GM12878 (cell line): ENCODE results near the gene WEE2. TPM values are rescaled to one million over a fixed set of nuclear protein-coding genes. Genes with fewer than 3 reads are reported as not detected.
A peak's percentile ranks its signal among the peaks of the same experiment; 100 is the strongest.

Experiments
- ATAC-seq: fragments of 200-7000 bp; cut with Tn5 transposase; 3 replicates; pipeline ENCODE4 v1.9.1; 2020; ENCODE audit warnings: mild to moderate bottlenecking, moderate library complexity
- BruUV-seq: library from RNA; stranded (reverse); fragments of 400-500 nt; replicated peaks from 2 replicates; lab custom pipeline; 2021; lab: Mats Ljungman, UMichigan
- CTCF ChIA-PET: fragments of 300-600 bp; sonication (Branson Sonifier 250); formaldehyde crosslinking; extraction: SDS; loops from one replicate; lab custom pipeline; 2021; ENCODE audit warnings: inconsistent platforms; lab: Yijun Ruan, JAX
- POLR2A ChIA-PET: fragments of 350-600 bp; formaldehyde crosslinking; extraction: SDS; loops from one replicate; lab custom pipeline; 2021; ENCODE audit warnings: inconsistent platforms; lab: Charles Lee
- RAD21 ChIA-PET: fragments of 300-600 bp; sonication (Branson Sonifier 250); formaldehyde crosslinking; loops from one replicate; lab custom pipeline; 2023; ENCODE audit warnings: antibody characterized with exemption; ENCODE audit not compliant: unreplicated experiment; lab: Charles Lee
- SMC1A ChIA-PET: fragments of 300-600 bp; sonication (Branson Sonifier 250); formaldehyde crosslinking; loops from one replicate; lab custom pipeline; 2023; ENCODE audit not compliant: unreplicated experiment, uncharacterized antibody; lab: Charles Lee
- DNase-seq: peaks from one replicate; pipeline ENCODE4 v3.0.0-alpha.2; 2011; ENCODE audit warnings: low read depth, low spot score
- FAIRE-seq: peaks from 3 replicates; lab custom pipeline; 2011; peaks lifted over from hg19 to GRCh38; lab: Jason Lieb, UNC
- H2AFZ ChIP-seq: 2 replicates; pipeline ENCODE4 v1.6.0; 2011; ENCODE audit warnings: low read depth, low read length, control low read depth; ENCODE audit not compliant: control insufficient read depth
- H3K27ac ChIP-seq: 2 replicates; pipeline ENCODE4 v1.5.1; 2011; ENCODE audit warnings: control low read depth; ENCODE audit not compliant: control insufficient read depth, insufficient read depth
- H3K27me3 ChIP-seq, 2 experiments: replicated peaks in 1 of 2; 2 replicates each; pipeline versions ENCODE4 v1.6.0 to v1.6.1; 2011; ENCODE audit warnings: low read length in 1 of 2; ENCODE audit not compliant: control insufficient read depth in 2 of 2, insufficient read depth in 2 of 2
- H3K36me3 ChIP-seq, 2 experiments: 2 replicates each; pipeline ENCODE4 v1.5.1; 2011; ENCODE audit warnings: low read length in 1 of 2; ENCODE audit not compliant: control insufficient read depth in 2 of 2, insufficient read depth in 2 of 2
- H3K4me1 ChIP-seq: 2 replicates; pipeline ENCODE4 v1.6.1; 2011; ENCODE audit warnings: mild to moderate bottlenecking, low read length, moderate library complexity, mixed read lengths; ENCODE audit not compliant: control insufficient read depth, insufficient read depth
- H3K4me2 ChIP-seq: 2 replicates; pipeline ENCODE4 v1.6.0; 2011; ENCODE audit warnings: control low read depth; ENCODE audit not compliant: control insufficient read depth, insufficient read depth
- H3K4me3 ChIP-seq: fragments of 200-600 bp; sonication (generic); 2 replicates; pipeline ENCODE4 v1.5.1; 2016
- H3K79me2 ChIP-seq: 2 replicates; pipeline ENCODE4 v1.6.0; 2011; ENCODE audit warnings: low read length; ENCODE audit not compliant: control insufficient read depth, insufficient read depth
- H3K9ac ChIP-seq: 2 replicates; pipeline ENCODE4 v1.8.0; 2011; ENCODE audit warnings: low read length, control low read depth, mixed read lengths; ENCODE audit not compliant: control insufficient read depth, insufficient read depth
- H3K9me3 ChIP-seq: replicated peaks from 3 replicates; pipeline ENCODE4 v1.5.1; 2011; ENCODE audit warnings: mild to moderate bottlenecking, low read length; ENCODE audit not compliant: control insufficient read depth, insufficient read depth
- H4K20me1 ChIP-seq: 2 replicates; pipeline ENCODE4 v1.6.0; 2011; ENCODE audit not compliant: control insufficient read depth, insufficient read depth
- ATF7 ChIP-seq: fragments of 450-650 bp; IDR thresholded peaks from 2 replicates; pipeline ENCODE4 v1.6.1; 2016; ENCODE audit warnings: low read depth, mild to moderate bottlenecking
- BACH1 ChIP-seq: fragments of 450-650 bp; IDR thresholded peaks from 2 replicates; pipeline ENCODE4 v1.6.1; 2017; ENCODE audit warnings: mild to moderate bottlenecking, borderline replicate concordance
- BRCA1 ChIP-seq: IDR thresholded peaks from 2 replicates; pipeline ENCODE4 v1.6.1; 2011; ENCODE audit warnings: low read depth, low read length, improper control_type of control experiment
- CEBPB ChIP-seq, 2 experiments: fragments of 150-350 bp in 1 of 2; IDR thresholded peaks; 2 replicates each; pipeline ENCODE4 v1.6.1; 2012 to 2014; ENCODE audit warnings: low read depth in 2 of 2, low read length in 2 of 2, borderline replicate concordance in 1 of 2, inconsistent platforms in 1 of 2
- CHD1 ChIP-seq: IDR thresholded peaks from 2 replicates; pipeline ENCODE4 v1.6.1; 2012; ENCODE audit warnings: low read depth, low read length, improper control_type of control experiment
- CREM ChIP-seq: IDR thresholded peaks from 2 replicates; pipeline ENCODE4 v1.6.1; 2014; ENCODE audit warnings: antibody characterized with exemption, low read depth
- DPF2 ChIP-seq: fragments of 450-650 bp; IDR thresholded peaks from 2 replicates; pipeline ENCODE4 v1.6.1; 2017; ENCODE audit warnings: mild to moderate bottlenecking
- FOXM1 ChIP-seq: IDR thresholded peaks from 2 replicates; pipeline ENCODE4 v1.6.1; 2012; ENCODE audit warnings: low read depth, mild to moderate bottlenecking, inconsistent platforms, low read length, moderate library complexity
- KDM1A ChIP-seq: fragments of 200-600 bp; sonication (generic); IDR thresholded peaks from 2 replicates; pipeline ENCODE4 v1.6.1; 2016; ENCODE audit warnings: borderline replicate concordance
- PAX5 ChIP-seq: IDR thresholded peaks from 2 replicates; pipeline ENCODE4 v1.6.1; 2011; ENCODE audit warnings: low read depth, low read length, borderline replicate concordance
- PAX8 ChIP-seq: fragments of 450-650 bp; IDR thresholded peaks from 2 replicates; pipeline ENCODE4 v1.6.1; 2017; ENCODE audit warnings: mild to moderate bottlenecking, moderate library complexity
- POLR2AphosphoS5 ChIP-seq: IDR thresholded peaks from 2 replicates; pipeline ENCODE4 v1.6.1; 2011; ENCODE audit warnings: mild to moderate bottlenecking, low read length, inconsistent platforms
- RCOR1 ChIP-seq: conservative IDR thresholded peaks from 2 replicates; pipeline ENCODE4 v1.6.1; 2012; ENCODE audit warnings: low read depth, low read length, improper control_type of control experiment
- WGBS: methylation state at CpG from one replicate; pipeline ENCODE4 v1.1.6; 2016; ENCODE audit warnings: low lambda C conversion rate; ENCODE audit not compliant: insufficient replicate concordance, insufficient coverage; ENCODE audit errors: missing lambda C conversion rate; 5-methylcytosine and 5-hydroxymethylcytosine counted together
- in situ Hi-C: fragments of 300-500 bp; cut with MboI; formaldehyde crosslinking; loops from 9 replicates; pipeline ENCODE4 v1.14.3; 2018; ENCODE audit warnings: mixed read lengths
- intact Hi-C: fragments of 100-400 bp; cut with micrococcal nuclease; formaldehyde crosslinking; loops from one replicate; pipeline ENCODE4 v1.14.2; 2022; ENCODE audit not compliant: unreplicated experiment
- polyA plus RNA-seq, 11 experiments: library from polyadenylated mRNA; depleted of rRNA in 4 of 11; unstranded in 6 of 11; stranded (reverse) in 5 of 11; fragments of >200 nt; fragmentation: Nextera tagmentation in 4 of 11; fragmentation: Illumina TruSeq in 1 of 11; extraction: Ambion mirVana in 4 of 11; extraction: Trizol in 1 of 11; gene quantifications; 1 replicate in 1 of 11; 2 replicates in 10 of 11; pipeline versions ENCODE4 v1.2.1 to v1.2.3, GENCODE V29; 2011 to 2016; ENCODE audit warnings: inconsistent platforms in 2 of 11, missing spikeins in 2 of 11, low read depth in 1 of 11
- total RNA-seq, 4 experiments: library from RNA; depleted of rRNA in 3 of 4; stranded (reverse); fragments of >200 nt in 3 of 4; fragmentation: Illumina TruSeq in 1 of 4; extraction: Trizol in 1 of 4; gene quantifications; 2 replicates each; pipeline versions ENCODE4 v1.2.1 to v1.2.3, GENCODE V29; 2013 to 2021
- TF ChIP-seq, protein P1 (sequence below): fragments of 450-650 bp; IDR thresholded peaks from 2 replicates; pipeline ENCODE4 v1.6.1; 2014; ENCODE audit warnings: mild to moderate bottlenecking
- TF ChIP-seq, protein P2 (sequence below): IDR thresholded peaks from 2 replicates; pipeline ENCODE4 v1.6.1; 2012; ENCODE audit warnings: improper control_type of control experiment, low read depth, low read length; ENCODE audit not compliant: insufficient replicate concordance
- TF ChIP-seq, protein P3 (sequence below), 3 experiments: IDR thresholded peaks in 2 of 3; conservative IDR thresholded peaks in 1 of 3; 2 replicates each; pipeline ENCODE4 v1.5.1; 2011; ENCODE audit warnings: low read depth in 3 of 3, low read length in 3 of 3, mild to moderate bottlenecking in 3 of 3, control low read depth in 2 of 3, moderate library complexity in 2 of 3, inconsistent platforms in 1 of 3, mixed read lengths in 1 of 3; ENCODE audit not compliant: control insufficient read depth in 2 of 3, insufficient read depth in 1 of 3; ENCODE audit errors: extremely low read depth in 1 of 3

Gene WEE2
- total and polyA plus RNA-seq, 10 of the 15 experiments (the other 5 are each of a cell fraction or from before 2014, with no cell fraction given): 0.02 to 0.03 (median 0.03) TPM; not detected in 7

- ChIA-PET RAD21 (interaction anchor here (1.0 to 2.3 kb wide), 4 partner anchors 37 to 84 kb away, joined by 3 to 33 read pairs (median 4); partner anchors contain the start of gene DENND11), SMC1A (interaction anchor here (1.0 to 3.5 kb wide), 6 partner anchors 11 to 151 kb away, joined by 3 to 35 read pairs (median 6); no protein-coding TSS in a partner anchor), POLR2A (interaction anchor here (1.3 to 1.7 kb wide), 3 partner anchors 38 to 88 kb away, joined by 4 to 8 read pairs (median 5); no protein-coding TSS in a partner anchor), CTCF (interaction anchor here (1.0 to 5.7 kb wide), 17 partner anchors 12 to 724 kb away, joined by 3 to 121 read pairs (median 6); partner anchors contain the start of genes AGK, DENND11, MRPS33 and WEE2)
- ATAC-seq (peak; percentile 77), DNase-seq (no peak), FAIRE-seq (peak; percentile 41)
- intact Hi-C loops: loop anchor here (1.0 to 5.0 kb wide), 4 partner anchors 38 to 724 kb away; partner anchors contain the start of genes AGK and MRPS33
- Histone ChIP-seq H3K9me3 (no peaks in the 10 kb centered on the region), H2AFZ (peak overlapping the region; percentile 96), H3K4me2 (peak overlapping the region; percentile 62), H3K27me3 (no peaks in the 10 kb centered on the region), H3K4me1 (peaks cover 4% of the 10 kb centered on the region; the same call in 1 of the 2 replicates), H3K36me3 (peaks cover 0 to 15% of the 10 kb centered on the region in 2 experiments; a peak in 3 of 4 replicates), H3K4me3 (peak overlapping the region; percentile 98), H3K79me2 (peaks cover 38% of the 10 kb centered on the region), H4K20me1 (no peaks in the 10 kb centered on the region), H3K9ac (peak overlapping the region; percentile 95), H3K27ac (peak overlapping the region; percentile 91)
- in situ Hi-C loops: loop anchor here (10.0 kb wide), 1 partner anchor 724 kb away; the partner anchor contains the start of gene MRPS33
- TSS peak; percentile 85 for BruUV-seq
- whole genome bisulfite sequencing: 0% methylated on average over 6 of the region's 6 CpGs
- TF ChIP-seq BACH1: no peak
- no peak for TF ChIP-seq BRCA1
- TF ChIP-seq ATF7: no peak
- TF ChIP-seq FOXM1: no peak
- 0 out of 2 replicates have a peak, but pooled peaks have one; percentile 26 for TF ChIP-seq DPF2
- TF ChIP-seq, protein P1, sequence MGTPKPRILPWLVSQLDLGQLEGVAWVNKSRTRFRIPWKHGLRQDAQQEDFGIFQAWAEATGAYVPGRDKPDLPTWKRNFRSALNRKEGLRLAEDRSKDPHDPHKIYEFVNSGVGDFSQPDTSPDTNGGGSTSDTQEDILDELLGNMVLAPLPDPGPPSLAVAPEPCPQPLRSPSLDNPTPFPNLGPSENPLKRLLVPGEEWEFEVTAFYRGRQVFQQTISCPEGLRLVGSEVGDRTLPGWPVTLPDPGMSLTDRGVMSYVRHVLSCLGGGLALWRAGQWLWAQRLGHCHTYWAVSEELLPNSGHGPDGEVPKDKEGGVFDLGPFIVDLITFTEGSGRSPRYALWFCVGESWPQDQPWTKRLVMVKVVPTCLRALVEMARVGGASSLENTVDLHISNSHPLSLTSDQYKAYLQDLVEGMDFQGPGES: no peak
- TF ChIP-seq PAX8: no peak; the same call in 1 of the 2 replicates
- no peak for TF ChIP-seq PAX5
- TF ChIP-seq, protein P2, sequence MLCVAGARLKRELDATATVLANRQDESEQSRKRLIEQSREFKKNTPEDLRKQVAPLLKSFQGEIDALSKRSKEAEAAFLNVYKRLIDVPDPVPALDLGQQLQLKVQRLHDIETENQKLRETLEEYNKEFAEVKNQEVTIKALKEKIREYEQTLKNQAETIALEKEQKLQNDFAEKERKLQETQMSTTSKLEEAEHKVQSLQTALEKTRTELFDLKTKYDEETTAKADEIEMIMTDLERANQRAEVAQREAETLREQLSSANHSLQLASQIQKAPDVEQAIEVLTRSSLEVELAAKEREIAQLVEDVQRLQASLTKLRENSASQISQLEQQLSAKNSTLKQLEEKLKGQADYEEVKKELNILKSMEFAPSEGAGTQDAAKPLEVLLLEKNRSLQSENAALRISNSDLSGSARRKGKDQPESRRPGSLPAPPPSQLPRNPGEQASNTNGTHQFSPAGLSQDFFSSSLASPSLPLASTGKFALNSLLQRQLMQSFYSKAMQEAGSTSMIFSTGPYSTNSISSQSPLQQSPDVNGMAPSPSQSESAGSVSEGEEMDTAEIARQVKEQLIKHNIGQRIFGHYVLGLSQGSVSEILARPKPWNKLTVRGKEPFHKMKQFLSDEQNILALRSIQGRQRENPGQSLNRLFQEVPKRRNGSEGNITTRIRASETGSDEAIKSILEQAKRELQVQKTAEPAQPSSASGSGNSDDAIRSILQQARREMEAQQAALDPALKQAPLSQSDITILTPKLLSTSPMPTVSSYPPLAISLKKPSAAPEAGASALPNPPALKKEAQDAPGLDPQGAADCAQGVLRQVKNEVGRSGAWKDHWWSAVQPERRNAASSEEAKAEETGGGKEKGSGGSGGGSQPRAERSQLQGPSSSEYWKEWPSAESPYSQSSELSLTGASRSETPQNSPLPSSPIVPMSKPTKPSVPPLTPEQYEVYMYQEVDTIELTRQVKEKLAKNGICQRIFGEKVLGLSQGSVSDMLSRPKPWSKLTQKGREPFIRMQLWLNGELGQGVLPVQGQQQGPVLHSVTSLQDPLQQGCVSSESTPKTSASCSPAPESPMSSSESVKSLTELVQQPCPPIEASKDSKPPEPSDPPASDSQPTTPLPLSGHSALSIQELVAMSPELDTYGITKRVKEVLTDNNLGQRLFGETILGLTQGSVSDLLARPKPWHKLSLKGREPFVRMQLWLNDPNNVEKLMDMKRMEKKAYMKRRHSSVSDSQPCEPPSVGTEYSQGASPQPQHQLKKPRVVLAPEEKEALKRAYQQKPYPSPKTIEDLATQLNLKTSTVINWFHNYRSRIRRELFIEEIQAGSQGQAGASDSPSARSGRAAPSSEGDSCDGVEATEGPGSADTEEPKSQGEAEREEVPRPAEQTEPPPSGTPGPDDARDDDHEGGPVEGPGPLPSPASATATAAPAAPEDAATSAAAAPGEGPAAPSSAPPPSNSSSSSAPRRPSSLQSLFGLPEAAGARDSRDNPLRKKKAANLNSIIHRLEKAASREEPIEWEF: no peak
- no peak for TF ChIP-seq CEBPB (IDR thresholded peaks at IDR 0.05; ENCODE audit: borderline replicate concordance in 1 of 2, low read depth in 2 of 2, low read length in 2 of 2)
- no peak for TF ChIP-seq CREM
- TF ChIP-seq POLR2AphosphoS5: peak; percentile 2; the same call in 1 of the 2 replicates
- TF ChIP-seq CHD1: no peak
- TF ChIP-seq, protein P3, sequence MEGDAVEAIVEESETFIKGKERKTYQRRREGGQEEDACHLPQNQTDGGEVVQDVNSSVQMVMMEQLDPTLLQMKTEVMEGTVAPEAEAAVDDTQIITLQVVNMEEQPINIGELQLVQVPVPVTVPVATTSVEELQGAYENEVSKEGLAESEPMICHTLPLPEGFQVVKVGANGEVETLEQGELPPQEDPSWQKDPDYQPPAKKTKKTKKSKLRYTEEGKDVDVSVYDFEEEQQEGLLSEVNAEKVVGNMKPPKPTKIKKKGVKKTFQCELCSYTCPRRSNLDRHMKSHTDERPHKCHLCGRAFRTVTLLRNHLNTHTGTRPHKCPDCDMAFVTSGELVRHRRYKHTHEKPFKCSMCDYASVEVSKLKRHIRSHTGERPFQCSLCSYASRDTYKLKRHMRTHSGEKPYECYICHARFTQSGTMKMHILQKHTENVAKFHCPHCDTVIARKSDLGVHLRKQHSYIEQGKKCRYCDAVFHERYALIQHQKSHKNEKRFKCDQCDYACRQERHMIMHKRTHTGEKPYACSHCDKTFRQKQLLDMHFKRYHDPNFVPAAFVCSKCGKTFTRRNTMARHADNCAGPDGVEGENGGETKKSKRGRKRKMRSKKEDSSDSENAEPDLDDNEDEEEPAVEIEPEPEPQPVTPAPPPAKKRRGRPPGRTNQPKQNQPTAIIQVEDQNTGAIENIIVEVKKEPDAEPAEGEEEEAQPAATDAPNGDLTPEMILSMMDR (IDR thresholded peaks at IDR 0.05 in 2 of 3, conservative IDR thresholded peaks at IDR 0.05 in 1 of 3; ENCODE audit: control insufficient read depth in 2 of 3, extremely low read depth in 1 of 3, insufficient read depth in 1 of 3, low read depth in 3 of 3, low read length in 3 of 3): 0 out of 6 replicates have a peak, but pooled peaks of 1 of the 3 experiments have one; percentile 14
- no peak for TF ChIP-seq RCOR1
- no peak for TF ChIP-seq KDM1A
These were observed 30.4 kb downstream of the WEE2 start for GRCh38 chr7:141738592-141739013.
